ENCODE results near the gene LVRN. TPM values are rescaled to one million over a fixed set of nuclear protein-coding genes. Genes with fewer than 3 reads are reported as not detected.

Gene LVRN
- total RNA-seq, 1 experiment from 2014 or later = not detected

DNA sequence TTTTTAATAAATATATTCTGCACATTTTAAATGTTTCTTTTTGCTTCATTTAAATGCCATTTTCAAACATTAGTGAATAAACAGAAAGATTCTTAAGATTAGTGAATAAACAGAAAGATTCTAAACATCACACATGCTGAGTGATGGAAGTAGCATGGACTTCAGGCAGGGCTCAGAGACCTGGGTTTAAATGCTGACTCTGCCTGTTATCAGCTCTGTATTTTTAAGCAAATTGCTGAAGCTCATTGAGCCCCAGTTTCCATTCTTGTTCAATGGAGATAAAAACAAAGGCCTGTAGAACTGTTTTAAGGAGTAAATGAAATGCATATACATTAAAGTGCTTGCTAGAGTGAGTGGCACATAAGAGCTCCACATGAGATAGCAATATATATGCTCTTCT lies 8.1 kb upstream of the LVRN start:
- no peak for DNase-seq (ENCODE audit: low spot score)

DNA sequence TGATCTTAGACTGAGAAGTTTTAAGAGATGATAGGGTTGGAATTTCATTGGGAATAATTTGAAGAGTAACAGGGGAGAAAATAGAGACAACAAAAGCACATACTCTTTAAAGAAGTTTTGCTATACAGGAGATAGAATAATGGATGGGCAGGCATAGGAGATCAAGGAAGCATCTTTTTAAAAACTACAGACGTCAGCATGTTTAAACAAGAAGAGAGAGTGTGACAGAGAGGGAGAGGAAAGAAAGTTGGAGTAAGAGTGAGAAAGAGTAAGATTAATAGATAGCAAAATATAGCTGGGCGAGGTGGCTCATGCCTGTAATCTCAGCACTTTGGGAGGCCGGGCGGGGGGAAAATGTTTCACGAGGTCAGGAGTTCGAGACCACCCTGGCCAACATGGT lies 5.3 kb upstream of the LVRN start:
- DNase-seq (ENCODE audit: low spot score) = no peak

DNA sequence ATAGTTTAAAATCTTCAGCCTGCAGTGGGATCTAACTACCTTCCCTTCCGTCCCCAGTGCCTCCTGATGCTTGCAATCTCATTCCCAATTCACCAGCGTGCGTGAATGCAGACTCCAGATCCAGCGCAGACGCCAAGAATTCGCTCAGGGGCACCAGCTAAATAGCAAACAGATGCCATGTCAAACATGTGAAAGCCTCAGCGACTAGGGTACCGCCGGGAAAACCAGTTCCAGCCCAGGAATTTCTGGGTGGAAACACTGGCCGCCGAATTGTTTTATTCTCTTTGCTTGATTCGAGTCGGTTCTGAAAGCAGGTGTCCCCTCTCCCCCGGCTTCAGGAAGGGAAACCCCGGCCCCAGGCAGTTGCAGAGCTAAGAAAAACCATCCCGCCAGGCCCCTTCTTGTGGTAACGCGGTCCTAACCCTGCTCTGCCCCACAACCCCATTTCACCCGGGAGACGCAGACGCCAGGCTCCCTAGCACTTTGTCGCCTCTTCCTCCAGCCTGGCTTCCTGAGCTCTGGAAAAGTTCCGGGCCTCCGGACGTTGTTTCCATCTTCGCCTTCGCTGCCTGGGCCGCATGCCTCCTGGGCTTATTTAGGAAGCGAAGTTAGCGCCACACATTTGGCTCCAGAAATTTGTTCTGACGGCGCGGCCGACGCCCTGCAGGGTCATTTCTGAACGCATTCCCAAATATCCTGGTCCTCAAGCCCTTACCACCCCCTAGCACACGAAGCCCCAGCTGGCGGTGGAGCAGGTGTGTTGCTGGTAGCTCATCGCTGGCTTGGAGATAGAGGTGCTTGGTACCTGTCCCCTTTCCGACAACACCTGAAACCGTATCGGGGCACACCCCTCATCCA lies 665 bp upstream of the LVRN start:
- no peak for DNase-seq (ENCODE audit: low spot score)

DNA sequence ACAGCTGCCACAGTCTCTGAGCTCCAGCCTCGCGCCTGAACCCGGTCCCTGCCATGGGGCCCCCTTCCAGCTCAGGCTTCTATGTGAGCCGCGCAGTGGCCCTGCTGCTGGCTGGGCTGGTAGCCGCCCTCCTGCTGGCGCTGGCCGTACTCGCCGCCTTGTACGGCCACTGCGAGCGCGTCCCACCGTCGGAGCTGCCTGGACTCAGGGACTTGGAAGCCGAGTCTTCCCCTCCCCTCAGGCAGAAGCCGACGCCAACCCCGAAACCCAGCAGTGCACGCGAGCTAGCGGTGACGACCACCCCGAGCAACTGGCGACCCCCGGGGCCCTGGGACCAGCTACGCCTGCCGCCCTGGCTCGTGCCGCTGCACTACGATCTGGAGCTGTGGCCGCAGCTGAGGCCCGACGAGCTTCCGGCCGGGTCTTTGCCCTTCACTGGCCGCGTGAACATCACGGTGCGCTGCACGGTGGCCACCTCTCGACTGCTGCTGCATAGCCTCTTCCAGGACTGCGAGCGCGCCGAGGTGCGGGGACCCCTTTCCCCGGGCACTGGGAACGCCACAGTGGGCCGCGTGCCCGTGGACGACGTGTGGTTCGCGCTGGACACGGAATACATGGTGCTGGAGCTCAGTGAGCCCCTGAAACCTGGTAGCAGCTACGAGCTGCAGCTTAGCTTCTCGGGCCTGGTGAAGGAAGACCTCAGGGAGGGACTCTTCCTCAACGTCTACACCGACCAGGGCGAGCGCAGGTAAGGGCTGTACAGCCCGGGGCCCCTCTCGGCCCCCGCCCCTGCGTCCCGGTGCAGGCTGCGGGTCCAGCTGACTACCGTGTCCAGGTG lies 509 bp downstream of the LVRN start:
- DNase-seq (ENCODE audit: low spot score) = no peak

DNA sequence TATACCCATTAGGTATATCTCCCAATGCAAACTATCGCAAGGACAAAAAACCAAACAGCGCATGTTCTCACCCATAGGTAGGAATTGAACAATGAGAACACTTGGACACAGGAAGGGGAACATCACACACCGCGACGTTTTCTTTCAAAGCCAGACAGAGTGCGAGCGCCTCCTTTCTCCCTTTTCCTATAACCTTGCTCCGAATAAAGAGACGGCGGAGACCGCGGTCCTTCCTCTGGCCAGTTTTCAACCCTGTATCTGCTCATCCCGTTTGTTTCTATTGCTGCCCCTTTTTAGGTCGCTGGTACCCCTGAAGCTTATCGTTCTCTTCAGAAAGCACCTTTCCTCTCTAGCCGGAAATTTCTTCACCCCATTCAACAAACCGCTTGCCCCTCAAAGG lies 1.3 kb downstream of the LVRN start:
- DNase-seq (ENCODE audit: low spot score) = no peak

DNA sequence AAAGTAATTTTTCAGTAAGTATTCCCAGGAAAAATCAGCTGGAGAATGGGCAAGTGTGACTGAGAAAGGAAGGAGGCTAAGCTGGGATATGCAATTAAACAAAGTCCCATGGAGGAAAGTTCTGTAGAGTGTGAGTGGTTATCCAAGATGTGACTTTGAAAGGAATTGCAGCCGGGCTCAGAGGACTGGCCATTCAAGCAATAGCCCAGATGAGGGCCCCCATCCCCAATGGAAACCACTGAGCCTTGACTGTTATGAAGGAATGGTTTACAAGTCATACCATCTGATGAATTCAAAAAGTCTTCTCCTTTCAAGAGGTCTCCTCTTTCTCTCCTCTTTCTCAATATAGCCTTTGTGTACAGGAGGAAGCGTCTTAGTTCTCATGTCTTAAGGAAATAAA lies 6.5 kb downstream of the LVRN start:
- DNase-seq (ENCODE audit: low spot score) = no peak

DNA sequence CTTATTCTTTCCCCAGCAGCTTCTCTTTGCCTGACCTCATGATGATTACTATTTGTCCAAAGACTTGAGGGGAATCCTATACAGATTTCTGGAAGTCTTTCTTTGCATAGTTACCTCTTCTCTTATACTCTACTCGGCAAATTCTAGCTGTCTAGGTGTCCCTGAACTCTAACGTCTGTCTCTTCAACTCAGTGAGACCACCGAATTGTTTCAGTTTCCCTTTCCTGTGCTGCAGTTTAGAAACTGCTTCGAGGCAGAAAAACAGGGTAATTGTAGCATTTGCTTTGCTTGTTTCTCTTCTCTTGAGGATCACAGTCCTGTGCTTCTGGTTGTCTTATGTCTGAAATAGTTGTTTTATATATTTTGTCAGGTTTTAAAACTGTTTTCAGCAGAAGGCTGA lies 14.8 kb downstream of the LVRN start:
- no peak for DNase-seq (ENCODE audit: low spot score)

DNA sequence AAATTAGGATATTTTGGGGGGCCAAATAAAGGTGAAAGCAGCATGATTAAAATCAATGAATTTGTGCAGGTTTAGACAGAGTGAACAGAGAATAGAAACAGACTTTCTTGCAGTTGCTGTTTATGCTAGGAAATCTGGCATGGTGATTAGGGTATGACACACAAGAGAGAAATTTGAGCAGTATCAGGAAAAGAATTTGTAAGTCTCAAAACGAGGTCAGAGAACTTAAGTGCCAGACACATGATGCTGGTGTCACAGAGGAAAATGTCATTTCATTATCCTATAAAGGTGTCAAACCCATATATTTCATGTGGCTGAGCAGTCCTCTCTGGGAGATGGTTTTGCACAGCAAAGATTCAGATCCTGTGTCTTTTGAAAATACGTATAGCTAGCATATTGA lies 15.7 kb downstream of the LVRN start:
- no peak for DNase-seq (ENCODE audit: low spot score)

DNA sequence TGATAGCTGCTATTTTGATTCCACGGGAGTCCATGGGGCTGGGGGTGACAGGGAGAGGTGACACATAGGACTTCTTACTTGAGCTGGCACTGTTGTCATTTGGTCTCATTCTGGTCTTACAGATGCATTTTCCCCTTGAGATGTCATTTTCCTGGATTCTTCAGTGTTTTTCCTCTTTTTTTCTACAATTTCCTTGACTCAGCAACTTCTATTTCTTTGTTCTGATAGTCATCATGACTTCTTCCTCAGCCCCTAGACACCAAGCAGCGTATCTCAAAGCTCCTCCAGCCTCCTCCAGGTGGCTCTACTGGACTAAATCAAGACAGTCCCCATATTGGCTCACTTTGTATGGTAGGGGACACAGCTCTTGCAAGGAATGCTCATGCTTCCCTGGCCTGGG lies 16.5 kb downstream of the LVRN start:
- DNase-seq (ENCODE audit: low spot score) = no peak

DNA sequence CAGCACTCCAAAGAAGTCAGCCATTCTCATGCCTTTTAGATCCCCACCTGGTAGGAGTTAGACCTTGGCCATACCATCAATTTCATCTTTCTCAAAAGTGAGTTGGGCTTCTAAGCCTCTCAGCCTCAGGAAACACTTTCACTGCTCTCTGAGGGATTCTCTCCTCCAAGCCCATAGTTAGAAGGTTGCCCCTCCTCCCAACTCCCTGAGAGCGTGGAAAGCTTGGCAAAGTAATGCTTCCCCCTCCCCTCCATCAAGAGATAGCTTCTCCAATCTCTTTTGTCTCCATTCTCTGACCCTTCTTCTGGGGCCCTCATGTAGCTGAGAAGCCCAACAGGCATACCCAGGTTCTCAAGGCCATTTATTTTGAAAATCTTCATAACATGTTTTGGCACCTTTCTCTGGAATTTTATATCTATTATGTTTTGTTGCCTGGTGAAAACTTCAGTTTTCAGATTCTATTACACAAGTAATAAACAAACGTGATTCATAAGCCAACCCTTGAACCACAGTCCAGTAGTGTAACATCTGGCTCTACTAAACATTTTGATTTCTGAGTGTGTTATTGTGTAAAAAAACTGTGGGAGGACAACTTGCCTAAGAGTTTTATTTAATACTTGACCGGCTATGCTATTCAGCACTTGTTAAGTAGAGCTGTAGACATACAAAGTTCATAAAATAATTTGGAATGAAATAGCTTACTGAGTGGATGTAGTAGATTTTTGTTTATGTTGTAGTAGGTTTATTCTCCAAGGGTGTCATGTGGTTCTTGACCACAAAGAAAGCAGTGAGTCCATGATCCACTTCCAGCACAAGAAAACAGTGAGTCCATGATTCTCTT lies 17.1 kb downstream of the LVRN start:
- DNase-seq (ENCODE audit: low spot score) = no peak

DNA sequence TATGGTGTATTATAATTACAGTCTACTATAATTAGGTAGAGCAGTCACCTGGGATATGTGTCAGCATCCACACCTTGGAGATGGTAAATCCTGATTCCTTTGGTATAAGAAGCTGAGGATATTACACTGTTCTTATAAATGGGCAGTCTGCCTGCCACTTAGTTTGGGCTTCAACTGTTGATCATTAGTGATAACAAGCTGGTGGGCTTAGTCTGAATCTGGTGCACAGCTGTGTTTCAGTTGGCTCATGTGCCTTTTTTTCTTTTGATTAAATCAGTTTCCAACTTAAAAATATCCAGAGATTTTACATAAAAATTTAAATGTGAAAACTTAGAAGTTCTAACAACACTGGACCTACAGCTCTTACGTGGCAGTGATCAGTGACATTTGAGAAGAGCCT lies 21.2 kb downstream of the LVRN start:
- DNase-seq (ENCODE audit: low spot score) = no peak

DNA sequence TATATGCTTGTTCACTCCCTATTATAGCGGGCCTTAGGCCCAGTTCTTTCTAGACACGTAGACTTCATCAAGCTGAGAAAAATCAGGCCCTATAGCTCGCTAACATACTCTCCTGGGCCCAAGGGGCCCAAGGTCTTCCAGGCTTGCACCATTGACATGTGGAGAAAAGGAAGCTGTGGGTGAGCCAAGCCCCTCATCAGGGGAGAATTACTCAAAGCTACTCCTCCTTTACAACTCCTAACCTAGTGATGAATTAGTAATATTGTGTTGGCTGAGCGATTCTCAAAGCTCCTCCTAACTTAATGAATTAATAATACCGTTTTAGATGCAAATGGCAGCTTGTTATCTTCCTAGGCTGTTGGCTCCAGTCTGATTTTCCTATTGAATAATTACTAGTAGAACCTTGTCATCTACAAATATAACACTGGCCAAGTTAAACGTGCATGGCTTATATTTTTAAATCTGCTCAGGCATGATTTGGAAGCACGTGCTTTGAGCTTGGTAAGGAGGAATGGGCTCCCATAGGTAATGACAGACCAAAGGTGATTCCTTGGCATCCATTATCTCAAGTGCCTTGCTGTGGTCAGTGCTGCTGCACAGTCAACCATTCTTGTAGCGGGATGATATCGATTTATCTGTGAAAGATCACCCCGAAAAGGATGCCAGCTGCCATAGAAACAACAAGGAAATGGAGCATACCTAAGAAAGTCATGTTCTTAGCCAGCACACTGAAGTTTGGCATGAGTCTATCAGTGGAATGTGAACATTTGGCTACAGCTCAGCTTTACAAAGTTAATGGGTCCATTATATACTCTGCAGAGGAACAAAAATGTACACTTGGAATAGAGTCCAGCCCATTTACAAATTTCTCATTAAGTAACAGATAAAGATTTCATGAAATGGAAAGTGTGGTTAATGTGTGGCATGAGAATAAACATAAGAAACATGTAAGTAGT lies 23.8 kb downstream of the LVRN start:
- no peak for DNase-seq (ENCODE audit: low spot score)

DNA sequence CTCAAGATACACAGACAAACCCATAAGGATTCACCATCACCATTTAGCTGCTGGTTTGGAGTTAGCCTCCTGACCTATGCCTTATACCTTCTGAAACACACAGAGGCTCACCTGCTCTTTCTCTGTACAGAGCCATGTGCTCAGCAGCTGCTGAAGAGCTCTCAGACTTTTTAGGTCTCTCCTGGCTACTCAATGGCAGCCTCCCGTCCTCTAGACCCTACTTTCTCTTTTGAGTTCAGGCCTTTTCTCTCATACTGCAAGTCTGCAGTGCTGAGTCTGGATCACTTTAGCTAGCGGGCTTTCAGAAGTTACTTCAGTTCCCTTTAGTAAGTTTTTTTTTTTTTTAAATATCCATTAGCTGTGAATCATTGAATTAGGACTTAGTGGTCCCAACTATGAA lies 25.7 kb downstream of the LVRN start:
- no peak for DNase-seq (ENCODE audit: low spot score)

DNA sequence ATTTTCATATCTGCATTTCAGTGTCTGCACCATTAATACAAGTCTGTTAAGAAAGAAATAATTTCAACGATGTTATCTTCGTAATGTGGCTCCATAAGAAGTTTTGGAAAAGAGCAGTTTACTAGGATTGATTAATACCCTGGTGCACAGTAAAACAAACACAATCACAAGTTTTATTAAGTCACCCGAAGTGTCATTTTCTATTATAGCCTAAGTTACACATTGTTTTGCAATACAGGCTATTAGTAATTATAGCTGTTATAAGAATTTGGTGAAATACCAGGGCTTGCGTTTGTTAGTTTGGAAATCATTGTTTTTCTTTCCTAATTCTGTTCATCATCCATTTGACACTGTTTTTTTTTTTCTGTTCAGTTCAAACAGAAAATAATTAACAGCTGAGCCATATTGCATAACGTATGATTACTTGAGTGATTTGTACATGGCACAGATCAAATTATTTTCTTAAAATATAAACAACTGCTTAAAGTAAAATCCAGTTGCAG lies 30.6 kb downstream of the LVRN start:
- DNase-seq (ENCODE audit: low spot score) = no peak

DNA sequence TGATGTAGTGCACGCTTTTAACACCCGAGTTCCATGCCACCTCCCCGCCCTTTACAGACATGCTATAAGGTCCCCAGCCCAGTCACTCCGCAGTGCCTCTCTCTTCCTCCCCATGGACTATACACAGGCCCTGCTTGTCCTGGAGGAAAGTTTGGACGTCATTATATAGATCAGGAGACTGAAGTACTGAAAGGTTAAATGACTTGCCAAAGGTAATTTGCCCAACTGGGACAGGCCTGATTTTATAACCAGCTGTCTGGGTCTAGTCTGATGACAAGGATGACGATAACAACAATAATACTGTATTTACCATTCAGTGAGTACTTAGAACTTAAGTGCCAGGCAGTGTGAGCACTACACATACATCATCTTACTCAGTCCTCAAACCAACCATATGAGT lies 33.1 kb downstream of the LVRN start:
- DNase-seq (ENCODE audit: low spot score) = no peak

DNA sequence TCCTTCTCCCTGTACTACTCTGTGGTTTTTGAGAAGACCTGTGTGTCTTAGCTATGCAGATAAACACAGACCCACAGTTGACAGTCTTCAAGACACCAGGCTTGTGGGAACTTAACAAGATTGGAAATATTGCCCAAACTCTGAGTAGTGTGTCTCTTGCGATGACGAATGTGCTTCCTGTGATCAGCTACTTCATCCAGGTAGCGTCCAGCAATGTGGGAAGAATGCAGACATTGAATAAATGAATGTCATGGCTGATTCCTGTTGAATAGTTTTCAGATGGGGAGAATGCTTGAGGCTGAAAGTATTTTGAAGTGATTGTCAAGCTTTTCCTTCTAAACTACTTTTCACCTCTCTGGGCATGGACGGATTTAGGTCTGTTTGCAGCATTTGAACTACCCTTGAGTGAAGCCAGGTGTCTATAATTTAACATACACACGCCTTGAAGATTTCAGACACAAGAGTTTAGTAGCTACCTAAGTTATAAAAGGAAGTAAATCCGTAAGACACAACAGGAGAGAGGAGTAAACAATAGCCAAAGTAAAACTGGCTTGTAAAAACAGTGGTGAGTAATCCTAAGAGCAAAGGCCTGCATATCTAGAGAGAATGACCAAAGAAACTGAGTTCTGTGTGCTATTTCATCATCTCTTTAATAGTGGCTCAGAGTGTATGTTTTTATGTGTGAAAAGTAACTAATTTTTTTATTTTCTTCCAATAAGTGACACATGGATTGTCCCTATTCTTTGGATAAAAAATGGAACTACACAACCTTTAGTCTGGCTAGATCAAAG lies 40.0 kb downstream of the LVRN start:
- DNase-seq (ENCODE audit: low spot score) = no peak

DNA sequence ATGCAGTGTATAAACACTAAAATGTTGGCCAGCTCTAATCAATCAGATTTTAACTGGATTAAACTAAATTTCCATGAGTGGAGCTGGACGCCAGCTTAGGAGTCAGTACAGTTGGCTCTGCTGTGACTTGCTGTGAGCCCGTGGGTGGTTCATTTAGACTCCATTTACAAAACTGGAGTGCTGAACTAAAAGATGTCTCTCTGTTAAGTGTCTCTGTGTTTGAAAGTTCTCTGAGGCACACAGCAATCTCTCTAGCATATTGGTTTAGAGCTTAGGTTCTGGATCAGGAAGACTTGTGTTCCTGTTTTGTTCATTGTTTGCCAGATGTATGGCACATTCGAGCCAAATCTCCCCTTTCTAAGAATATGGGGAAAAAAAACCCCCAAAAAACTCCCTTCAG lies 42.0 kb downstream of the LVRN start:
- DNase-seq (ENCODE audit: low spot score) = no peak

DNA sequence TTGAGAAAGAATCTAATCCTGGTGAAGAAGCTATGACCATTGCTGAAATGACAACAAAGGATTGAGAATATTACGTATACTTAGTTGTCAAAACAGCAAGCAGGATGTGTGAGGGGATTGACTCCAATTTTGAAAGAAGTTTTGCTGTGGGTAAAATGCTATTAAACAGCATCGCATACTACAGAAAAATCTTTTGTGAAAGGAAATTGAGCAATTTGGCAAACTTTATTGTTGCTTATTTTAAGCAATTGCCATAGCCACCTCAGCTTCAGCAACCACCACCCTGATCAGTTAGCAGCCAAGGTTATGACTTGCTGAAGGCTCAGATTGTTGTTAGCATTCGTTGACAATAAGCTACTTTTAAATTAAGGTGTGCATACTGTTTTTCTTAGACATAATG lies 47.5 kb downstream of the LVRN start:
- no peak for DNase-seq (ENCODE audit: low spot score)

DNA sequence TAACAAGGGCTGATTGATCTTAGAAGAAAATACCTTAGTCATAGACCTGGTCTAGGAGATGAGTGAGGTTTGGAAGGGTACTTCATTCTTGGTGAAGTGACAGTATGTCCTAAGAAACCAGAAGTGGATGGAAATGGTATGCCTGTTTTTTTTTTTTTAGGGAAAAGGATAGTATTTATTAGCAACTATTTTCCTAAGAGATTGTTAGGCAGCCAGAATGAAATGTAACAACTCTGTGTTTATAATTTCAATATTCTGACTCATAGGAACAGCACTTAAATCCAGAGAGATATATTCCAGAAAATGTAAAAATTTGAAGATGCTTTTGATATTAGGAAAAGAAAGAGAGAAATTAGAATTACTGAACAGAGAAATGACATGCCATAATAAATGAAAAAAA lies 48.8 kb downstream of the LVRN start:
- DNase-seq (ENCODE audit: low spot score) = no peak

All from HT-29 (cell line).